ENCODE results near the gene PTP4A2. TPM values are rescaled to one million over a fixed set of nuclear protein-coding genes. Genes with fewer than 3 reads are reported as not detected.

PTP4A2 gene
- total RNA-seq, 1 donor from 2014 or later, result 271 TPM

DNA sequence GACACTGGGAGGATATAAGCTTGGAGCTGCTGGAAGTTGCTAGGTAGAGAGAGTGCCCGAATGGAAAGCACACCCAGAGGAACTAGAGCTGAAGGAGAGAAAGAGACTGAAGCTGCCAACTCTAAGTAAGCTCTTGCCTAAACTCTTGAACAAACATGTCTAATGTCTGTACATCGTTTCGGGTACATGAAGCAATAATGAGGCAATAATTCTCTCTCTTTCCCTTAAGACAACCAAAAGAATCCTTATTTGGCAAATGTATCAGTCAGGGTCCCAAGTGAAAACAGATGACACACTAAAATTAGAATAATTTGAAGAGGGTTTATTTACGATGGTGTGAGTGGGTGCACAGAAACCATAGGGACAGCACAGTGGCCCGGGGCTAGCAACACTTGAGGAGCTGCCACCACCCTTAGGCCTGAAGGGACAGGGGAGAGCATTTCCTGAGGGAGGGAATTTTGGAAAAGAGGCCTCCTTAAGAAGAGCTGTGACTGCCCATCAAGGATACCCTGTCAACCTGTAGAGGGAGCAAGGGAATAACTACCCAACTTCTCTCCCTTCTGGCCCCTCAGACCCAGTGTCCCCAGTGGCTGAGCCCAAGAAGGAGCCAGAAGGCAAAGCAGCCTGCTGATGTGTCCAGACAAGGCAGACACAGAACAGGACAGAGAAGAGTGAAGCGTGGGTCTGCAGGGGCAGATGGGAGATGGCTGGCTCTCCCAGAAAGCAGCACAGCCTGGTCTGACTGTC lies 39.4 kb upstream of the PTP4A2 start:
- H3K27me3 ChIP-seq (ENCODE audit: insufficient read depth, low read length), result peaks cover 2% of the 10 kb centered on the region
- Mint-ChIP-seq H3K27me3 (ENCODE audit: low read depth, unreplicated experiment) (peaks cover 5% of the 10 kb centered on the region), H3K4me3 (ENCODE audit: unreplicated experiment) (no peak overlapping the region), H3K4me1 (ENCODE audit: low read depth, unreplicated experiment) (peaks cover 18% of the 10 kb centered on the region), H3K9me3 (ENCODE audit: unreplicated experiment) (peaks cover 1% of the 10 kb centered on the region), H3K36me3 (ENCODE audit: low read depth, unreplicated experiment) (no peaks in the 10 kb centered on the region), H3K27ac (ENCODE audit: unreplicated experiment) (peak overlapping the region; percentile 75)
- DNase-seq (ENCODE audit: low read depth) (no peak), FAIRE-seq (no peak)
- no peaks in the 10 kb centered on the region for H3K36me3 ChIP-seq (ENCODE audit: insufficient read depth, low read length)
- no peaks in the 10 kb centered on the region for H3K4me1 ChIP-seq (ENCODE audit: insufficient read depth, low read length)
- no peak overlapping the region for H3K4me2 ChIP-seq (ENCODE audit: low read length)
- TF ChIP-seq, protein P1, sequence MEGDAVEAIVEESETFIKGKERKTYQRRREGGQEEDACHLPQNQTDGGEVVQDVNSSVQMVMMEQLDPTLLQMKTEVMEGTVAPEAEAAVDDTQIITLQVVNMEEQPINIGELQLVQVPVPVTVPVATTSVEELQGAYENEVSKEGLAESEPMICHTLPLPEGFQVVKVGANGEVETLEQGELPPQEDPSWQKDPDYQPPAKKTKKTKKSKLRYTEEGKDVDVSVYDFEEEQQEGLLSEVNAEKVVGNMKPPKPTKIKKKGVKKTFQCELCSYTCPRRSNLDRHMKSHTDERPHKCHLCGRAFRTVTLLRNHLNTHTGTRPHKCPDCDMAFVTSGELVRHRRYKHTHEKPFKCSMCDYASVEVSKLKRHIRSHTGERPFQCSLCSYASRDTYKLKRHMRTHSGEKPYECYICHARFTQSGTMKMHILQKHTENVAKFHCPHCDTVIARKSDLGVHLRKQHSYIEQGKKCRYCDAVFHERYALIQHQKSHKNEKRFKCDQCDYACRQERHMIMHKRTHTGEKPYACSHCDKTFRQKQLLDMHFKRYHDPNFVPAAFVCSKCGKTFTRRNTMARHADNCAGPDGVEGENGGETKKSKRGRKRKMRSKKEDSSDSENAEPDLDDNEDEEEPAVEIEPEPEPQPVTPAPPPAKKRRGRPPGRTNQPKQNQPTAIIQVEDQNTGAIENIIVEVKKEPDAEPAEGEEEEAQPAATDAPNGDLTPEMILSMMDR (IDR thresholded peaks at IDR 0.05; ENCODE audit: insufficient read depth, low read depth, low read length), result no peak
- no peak for TF ChIP-seq EZH2 (IDR thresholded peaks at IDR 0.05; ENCODE audit: insufficient read depth, low read length)
- H3K9me3 ChIP-seq (ENCODE audit: insufficient read depth, low read depth, low read length), result no peaks in the 10 kb centered on the region
- no peak overlapping the region for H3K9ac ChIP-seq (ENCODE audit: low read length)
- no peak overlapping the region for H3K4me3 ChIP-seq (ENCODE audit: insufficient read depth, low read depth, low read length)
- no peaks in the 10 kb centered on the region for H3K79me2 ChIP-seq (ENCODE audit: insufficient read depth, low read length)
- no peak overlapping the region for H2AFZ ChIP-seq (ENCODE audit: low read depth, low read length)
- no peaks in the 10 kb centered on the region for H4K20me1 ChIP-seq (ENCODE audit: insufficient read depth, low read length)
- H3K27ac ChIP-seq (ENCODE audit: low read depth, low read length), result no peak overlapping the region

DNA sequence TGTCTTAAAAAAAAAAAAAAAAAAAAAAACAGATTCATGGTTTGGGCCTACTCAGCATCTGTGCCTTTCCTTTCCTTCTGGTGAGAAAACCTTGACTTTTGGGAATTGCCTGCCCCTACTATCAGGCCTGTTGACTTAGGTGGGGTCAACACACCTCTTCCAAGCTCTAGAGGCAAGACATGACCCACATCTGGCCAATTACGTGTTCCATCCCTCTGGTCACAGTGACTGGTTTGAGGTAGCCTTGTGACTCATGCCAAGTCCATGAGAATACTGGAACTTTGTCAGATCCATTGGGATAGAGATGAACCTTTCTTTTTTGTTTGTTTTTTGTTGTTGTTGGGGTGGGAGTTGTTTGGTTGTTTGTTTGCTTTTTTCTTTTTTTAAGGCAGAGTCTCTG lies 38.2 kb upstream of the PTP4A2 start:
- no peak for FAIRE-seq
- Histone ChIP-seq H3K9me3 (ENCODE audit: insufficient read depth, low read depth, low read length) (no peaks in the 10 kb centered on the region), H2AFZ (ENCODE audit: low read depth, low read length) (no peak overlapping the region), H3K4me3 (ENCODE audit: insufficient read depth, low read depth, low read length) (no peak overlapping the region), H4K20me1 (ENCODE audit: insufficient read depth, low read length) (no peaks in the 10 kb centered on the region), H3K9ac (ENCODE audit: low read length) (no peak overlapping the region), H3K79me2 (ENCODE audit: insufficient read depth, low read length) (no peaks in the 10 kb centered on the region), H3K27me3 (ENCODE audit: insufficient read depth, low read length) (peaks cover 3% of the 10 kb centered on the region), H3K4me2 (ENCODE audit: low read length) (no peak overlapping the region), H3K27ac (ENCODE audit: low read depth, low read length) (no peak overlapping the region), H3K4me1 (ENCODE audit: insufficient read depth, low read length) (no peaks in the 10 kb centered on the region), H3K36me3 (ENCODE audit: insufficient read depth, low read length) (no peaks in the 10 kb centered on the region)
- Mint-ChIP-seq H3K4me1 (ENCODE audit: low read depth, unreplicated experiment) (peaks cover 11% of the 10 kb centered on the region), H3K36me3 (ENCODE audit: low read depth, unreplicated experiment) (no peaks in the 10 kb centered on the region), H3K27me3 (ENCODE audit: low read depth, unreplicated experiment) (peaks cover 6% of the 10 kb centered on the region), H3K4me3 (ENCODE audit: unreplicated experiment) (no peak overlapping the region), H3K9me3 (ENCODE audit: unreplicated experiment) (no peaks in the 10 kb centered on the region), H3K27ac (ENCODE audit: unreplicated experiment) (no peak overlapping the region)
- TF ChIP-seq, protein P1 (IDR thresholded peaks at IDR 0.05; ENCODE audit: insufficient read depth, low read depth, low read length), result no peak
- TF ChIP-seq EZH2 (IDR thresholded peaks at IDR 0.05; ENCODE audit: insufficient read depth, low read length), result no peak
- peak; percentile 44 for DNase-seq (ENCODE audit: low read depth)

DNA sequence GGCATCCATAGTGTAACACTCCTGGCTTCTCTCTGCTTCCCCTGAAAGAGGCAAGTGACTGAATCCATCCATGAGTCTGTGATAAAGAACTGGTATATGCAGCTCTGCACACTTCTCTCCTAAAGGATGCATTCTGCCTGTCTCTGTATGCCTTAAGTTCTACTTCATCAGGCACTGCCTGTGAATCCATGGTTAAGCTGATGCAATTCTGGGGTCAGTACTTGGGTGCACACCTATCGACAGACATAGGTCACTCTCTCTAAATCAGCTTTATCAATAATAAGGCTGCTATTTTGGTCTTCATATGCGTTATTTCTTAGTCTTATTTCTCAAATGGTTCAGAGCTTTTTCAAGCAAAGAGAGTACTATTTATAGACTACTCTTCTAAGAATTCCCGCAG lies 32.7 kb upstream of the PTP4A2 start:
- Mint-ChIP-seq H3K27me3 (ENCODE audit: low read depth, unreplicated experiment) (peaks cover 6% of the 10 kb centered on the region), H3K9me3 (ENCODE audit: unreplicated experiment) (no peaks in the 10 kb centered on the region), H3K4me3 (ENCODE audit: unreplicated experiment) (no peak overlapping the region), H3K27ac (ENCODE audit: unreplicated experiment) (no peak overlapping the region), H3K4me1 (ENCODE audit: low read depth, unreplicated experiment) (no peaks in the 10 kb centered on the region), H3K36me3 (ENCODE audit: low read depth, unreplicated experiment) (no peaks in the 10 kb centered on the region)
- H2AFZ ChIP-seq (ENCODE audit: low read depth, low read length), result no peak overlapping the region
- no peak for DNase-seq (ENCODE audit: low read depth)
- H3K9ac ChIP-seq (ENCODE audit: low read length), result no peak overlapping the region
- no peak overlapping the region for H3K4me2 ChIP-seq (ENCODE audit: low read length)
- H3K27ac ChIP-seq (ENCODE audit: low read depth, low read length), result no peak overlapping the region
- H3K4me3 ChIP-seq (ENCODE audit: insufficient read depth, low read depth, low read length), result no peak overlapping the region
- no peak for FAIRE-seq
- no peaks in the 10 kb centered on the region for H3K79me2 ChIP-seq (ENCODE audit: insufficient read depth, low read length)
- H3K9me3 ChIP-seq (ENCODE audit: insufficient read depth, low read depth, low read length), result no peaks in the 10 kb centered on the region
- no peaks in the 10 kb centered on the region for H3K36me3 ChIP-seq (ENCODE audit: insufficient read depth, low read length)
- H4K20me1 ChIP-seq (ENCODE audit: insufficient read depth, low read length), result no peaks in the 10 kb centered on the region
- H3K4me1 ChIP-seq (ENCODE audit: insufficient read depth, low read length), result no peaks in the 10 kb centered on the region
- TF ChIP-seq EZH2 (IDR thresholded peaks at IDR 0.05; ENCODE audit: insufficient read depth, low read length), result no peak
- TF ChIP-seq, protein P1 (IDR thresholded peaks at IDR 0.05; ENCODE audit: insufficient read depth, low read depth, low read length), result no peak
- peaks cover 4% of the 10 kb centered on the region for H3K27me3 ChIP-seq (ENCODE audit: insufficient read depth, low read length)
